ENCODE data around the gene RNF186.

RNF186 gene

GRCh38 chr1:19813643-19813960 is 1.5 kb downstream of the RNF186 start:
- Histone ChIP-seq H3K4me2 (ENCODE audit: low read length) (no peak overlapping the region), H3K27ac (no peak overlapping the region), H3K79me2 (no peaks in the 10 kb centered on the region), H3K4me3 (ENCODE audit: low read depth, low read length) (no peak overlapping the region), H3K9ac (no peak overlapping the region), H3K4me1 (no peaks in the 10 kb centered on the region), H3K9me3 (ENCODE audit: control insufficient read depth, low read length) (no peaks in the 10 kb centered on the region), H2AFZ (no peak overlapping the region), H3K27me3 (ENCODE audit: control insufficient read depth, insufficient read depth, low read length) (no peaks in the 10 kb centered on the region), H3K36me3 (ENCODE audit: control insufficient read depth, insufficient read depth, low read length) (no peaks in the 10 kb centered on the region)
- TF ChIP-seq CTCF (IDR thresholded peaks at IDR 0.05): no peak

DNA sequence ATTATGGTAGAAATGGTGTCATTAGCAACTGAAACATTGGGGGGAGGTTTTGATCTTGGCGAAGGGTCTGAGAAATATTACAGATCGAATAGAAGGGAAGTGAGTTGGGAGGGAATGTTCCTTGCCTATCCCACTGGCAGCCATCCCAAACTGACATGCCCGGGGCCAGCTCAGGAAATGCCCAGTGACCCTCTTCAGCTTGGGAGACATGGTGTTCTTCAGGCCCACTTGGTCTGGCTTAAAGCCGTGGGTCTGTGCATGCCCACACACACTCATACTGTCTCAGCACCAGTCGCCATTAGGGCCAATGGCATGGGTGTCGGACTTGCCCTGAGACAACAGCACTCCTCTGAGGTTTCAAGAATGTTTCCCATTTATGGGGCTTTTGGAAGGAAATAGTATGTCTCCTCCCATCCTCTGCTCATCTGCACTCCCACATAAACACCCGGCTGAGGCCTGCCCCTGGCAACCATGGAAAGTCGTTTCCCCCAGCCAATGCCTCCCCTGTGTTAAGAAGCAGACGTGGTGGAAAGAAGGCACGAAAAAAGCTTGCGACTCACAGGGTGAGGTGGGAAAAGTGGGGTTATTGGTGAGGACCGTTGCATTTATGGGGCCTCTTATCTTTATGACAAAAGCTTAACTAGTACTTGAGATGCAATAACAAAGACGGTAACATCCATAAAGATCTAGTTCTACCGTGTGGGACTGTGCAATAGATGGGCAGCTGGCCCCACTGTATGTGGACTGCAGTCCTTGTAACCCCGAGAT is 2.0 kb downstream of the RNF186 start:
- H3K4me1 ChIP-seq: no peaks in the 10 kb centered on the region
- H3K27me3 ChIP-seq (ENCODE audit: control insufficient read depth, insufficient read depth, low read length): no peaks in the 10 kb centered on the region
- no peak overlapping the region for H3K4me3 ChIP-seq (ENCODE audit: low read depth, low read length)
- no peaks in the 10 kb centered on the region for H3K9me3 ChIP-seq (ENCODE audit: control insufficient read depth, low read length)
- no peaks in the 10 kb centered on the region for H3K36me3 ChIP-seq (ENCODE audit: control insufficient read depth, insufficient read depth, low read length)
- H3K79me2 ChIP-seq: no peaks in the 10 kb centered on the region
- no peak overlapping the region for H3K9ac ChIP-seq
- TF ChIP-seq CTCF (IDR thresholded peaks at IDR 0.05): no peak
- H2AFZ ChIP-seq: no peak overlapping the region
- no peak overlapping the region for H3K27ac ChIP-seq
- no peak overlapping the region for H3K4me2 ChIP-seq (ENCODE audit: low read length)

DNA sequence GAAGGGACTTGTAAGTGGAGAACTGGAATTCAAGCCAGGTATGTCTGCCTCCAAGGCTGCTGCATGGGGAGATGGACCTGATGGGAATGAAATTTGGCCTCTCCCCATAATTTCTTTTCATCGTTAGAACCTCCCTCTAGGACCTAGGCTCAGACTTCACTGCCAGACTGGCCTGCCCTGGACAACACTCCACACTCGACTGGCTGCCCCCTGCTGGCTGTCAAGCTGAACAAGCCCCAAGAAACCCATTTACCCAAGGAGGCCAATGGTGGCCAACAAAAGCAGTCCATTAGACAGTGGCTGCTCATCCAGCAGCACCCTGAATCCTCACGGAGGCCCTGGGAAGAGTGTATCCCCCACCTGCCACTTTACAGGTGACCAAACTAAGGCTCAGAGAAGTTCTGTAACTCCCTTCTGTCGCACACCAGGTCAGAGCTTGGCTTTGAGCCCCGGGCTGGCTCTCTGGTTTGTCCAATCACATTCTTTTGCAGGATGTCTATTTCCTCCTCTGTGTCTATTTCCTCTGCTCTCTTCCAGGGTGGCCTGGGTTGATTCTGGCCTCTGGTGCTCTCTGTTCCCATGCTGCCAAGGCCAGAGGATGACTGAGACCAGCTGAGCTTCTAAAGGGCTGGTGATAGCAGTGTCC is 3.8 kb downstream of the RNF186 start:
- no peak overlapping the region for H3K27ac ChIP-seq
- H3K4me2 ChIP-seq (ENCODE audit: low read length): no peak overlapping the region
- H3K36me3 ChIP-seq (ENCODE audit: control insufficient read depth, insufficient read depth, low read length): no peaks in the 10 kb centered on the region
- no peak overlapping the region for H3K4me3 ChIP-seq (ENCODE audit: low read depth, low read length)
- peak; percentile 37 for TF ChIP-seq CTCF (IDR thresholded peaks at IDR 0.05)
- no peaks in the 10 kb centered on the region for H3K9me3 ChIP-seq (ENCODE audit: control insufficient read depth, low read length)
- no peaks in the 10 kb centered on the region for H3K27me3 ChIP-seq (ENCODE audit: control insufficient read depth, insufficient read depth, low read length)
- H3K4me1 ChIP-seq: no peaks in the 10 kb centered on the region
- no peak overlapping the region for H2AFZ ChIP-seq
- no peaks in the 10 kb centered on the region for H3K79me2 ChIP-seq
- no peak overlapping the region for H3K9ac ChIP-seq

- H3K36me3 ChIP-seq (ENCODE audit: control insufficient read depth, insufficient read depth, low read length): no peaks in the 10 kb centered on the region
- H3K4me3 ChIP-seq (ENCODE audit: low read depth, low read length): no peak overlapping the region
- H3K79me2 ChIP-seq: no peaks in the 10 kb centered on the region
- no peak for TF ChIP-seq CTCF (IDR thresholded peaks at IDR 0.05)
- H3K27ac ChIP-seq: no peak overlapping the region
- H2AFZ ChIP-seq: no peak overlapping the region
- H3K27me3 ChIP-seq (ENCODE audit: control insufficient read depth, insufficient read depth, low read length): no peaks in the 10 kb centered on the region
- H3K4me1 ChIP-seq: no peaks in the 10 kb centered on the region
- H3K9ac ChIP-seq: no peak overlapping the region
- no peaks in the 10 kb centered on the region for H3K9me3 ChIP-seq (ENCODE audit: control insufficient read depth, low read length)
- no peak overlapping the region for H3K4me2 ChIP-seq (ENCODE audit: low read length)
Measured at GRCh38 chr1:19809044-19809750, 5.9 kb downstream of the RNF186 start.

All from parathyroid adenoma (tissue), 2 donors.